LoVo (cell line): Measurements from ENCODE around the gene PCDHGB4.
"Not testable (repeated sequence)": the region's sequence is repeated elsewhere in the genome, so short reads cannot be mapped to it uniquely, and the experiment has no call there.

Source experiments
- DNase-seq: peaks from one replicate; pipeline ENCODE4 v3.0.0-alpha.2; 2016; ENCODE audit warnings: low spot score

Gene PCDHGB4

GRCh38 chr5:141430332-141431113 lies 43.0 kb downstream of the PCDHGB4 start, which contains the start of gene PCDHGA12:
Gene PCDHGA12 (plus strand): TSS chr5:141430507. CDS start chr5:141430760, 253 bp downstream.
- DNase-seq, result no peak

- no peak for DNase-seq
Observed at GRCh38 chr5:141431286-141431685, 43.8 kb downstream of the PCDHGB4 start.

DNA sequence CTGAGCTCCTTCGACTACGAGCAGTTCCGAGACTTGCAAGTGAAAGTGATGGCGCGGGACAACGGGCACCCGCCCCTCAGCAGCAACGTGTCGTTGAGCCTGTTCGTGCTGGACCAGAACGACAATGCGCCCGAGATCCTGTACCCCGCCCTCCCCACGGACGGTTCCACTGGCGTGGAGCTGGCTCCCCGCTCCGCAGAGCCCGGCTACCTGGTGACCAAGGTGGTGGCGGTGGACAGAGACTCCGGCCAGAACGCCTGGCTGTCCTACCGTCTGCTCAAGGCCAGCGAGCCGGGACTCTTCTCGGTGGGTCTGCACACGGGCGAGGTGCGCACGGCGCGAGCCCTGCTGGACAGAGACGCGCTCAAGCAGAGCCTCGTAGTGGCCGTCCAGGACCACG lies 44.8 kb downstream of the PCDHGB4 start:
- DNase-seq, result not testable (repeated sequence)

- DNase-seq, result not testable (repeated sequence)
Observed at GRCh38 chr5:141432726-141433125, 45.2 kb downstream of the PCDHGB4 start.

DNA sequence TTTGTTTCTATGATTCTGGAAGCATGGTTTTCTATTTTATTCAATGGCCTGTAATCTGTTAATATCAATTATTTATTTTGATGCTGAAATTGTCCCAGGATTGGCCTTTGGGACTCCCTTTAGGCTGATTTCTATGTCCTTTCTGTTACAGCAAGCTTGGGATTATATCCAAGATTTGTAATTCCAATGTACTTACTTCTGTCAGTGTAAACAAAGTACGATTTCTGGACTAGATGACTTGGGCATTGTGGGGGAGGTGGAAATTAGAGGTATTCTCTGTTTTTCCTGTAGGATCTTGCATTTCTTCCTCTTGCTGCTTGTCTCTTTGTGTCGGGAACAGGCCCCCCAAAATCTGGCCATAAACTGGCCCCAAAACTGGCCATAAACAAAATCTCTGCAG lies 46.5 kb downstream of the PCDHGB4 start:
- no peak for DNase-seq

GRCh38 chr5:141437221-141437620 lies 49.7 kb downstream of the PCDHGB4 start:
- no peak for DNase-seq

GRCh38 chr5:141439411-141440141 lies 52.1 kb downstream of the PCDHGB4 start:
- no peak for DNase-seq
